MCF 10A (cell line): ENCODE measurements around the gene RAB39B. TPM values are rescaled to one million over a fixed set of nuclear protein-coding genes. Genes with fewer than 3 reads are reported as not detected.
A peak's percentile ranks its signal among the peaks of the same experiment; 100 is the strongest.

ENCODE experiments used
- Bru-seq: library from RNA; stranded (reverse); fragments of 400-500 nt; gene quantifications from one replicate; lab custom pipeline; 2021; lab: Mats Ljungman, UMichigan
- BruChase-seq, 2 experiments: library from RNA; stranded (reverse); fragments of 400-500 nt; gene quantifications; one replicate each; lab custom pipeline; 2021; lab: Mats Ljungman, UMichigan
- BruUV-seq: library from RNA; stranded (reverse); fragments of 400-500 nt; replicated peaks from 2 replicates; lab custom pipeline; 2021; lab: Mats Ljungman, UMichigan
- CTCF ChIA-PET: fragments of 300-600 bp; sonication (Branson Sonifier 250); formaldehyde crosslinking; extraction: SDS; loops from one replicate; lab custom pipeline; 2021; ENCODE audit warnings: antibody characterized with exemption, inconsistent platforms; lab: Yijun Ruan, JAX
- POLR2A ChIA-PET: fragments of 300-600, 350-650 bp; sonication (Branson Sonifier 250); formaldehyde crosslinking; extraction: SDS; loops from one replicate; lab custom pipeline; 2020; ENCODE audit warnings: antibody characterized with exemption, inconsistent platforms; lab: Yijun Ruan, JAX
- DNase-seq: peaks from one replicate; pipeline ENCODE4 v3.0.0-alpha.2; 2018; ENCODE audit not compliant: unreplicated experiment
- H3K27ac Mint-ChIP-seq: one replicate; pipeline ENCODE4 v1.8.0; 2022; ENCODE audit warnings: mild to moderate bottlenecking, low read depth, mixed read lengths; ENCODE audit not compliant: unreplicated experiment
- H3K27me3 Mint-ChIP-seq: one replicate; pipeline ENCODE4 v1.8.0; 2022; ENCODE audit warnings: mixed read lengths; ENCODE audit not compliant: insufficient read depth, unreplicated experiment
- H3K36me3 Mint-ChIP-seq: one replicate; pipeline ENCODE4 v1.8.0; 2022; ENCODE audit warnings: mild to moderate bottlenecking, moderate library complexity, mixed read lengths; ENCODE audit not compliant: insufficient read depth, unreplicated experiment
- H3K4me1 Mint-ChIP-seq: one replicate; pipeline ENCODE4 v1.8.0; 2022; ENCODE audit warnings: mixed read lengths; ENCODE audit not compliant: insufficient read depth, unreplicated experiment
- H3K4me3 Mint-ChIP-seq: one replicate; pipeline ENCODE4 v1.8.0; 2022; ENCODE audit warnings: mild to moderate bottlenecking, moderate library complexity, mixed read lengths; ENCODE audit not compliant: unreplicated experiment
- H3K9me3 Mint-ChIP-seq: one replicate; pipeline ENCODE4 v1.8.0; 2022; ENCODE audit warnings: mixed read lengths; ENCODE audit not compliant: unreplicated experiment
- CTCF ChIP-seq: fragments of 200-600 bp; IDR thresholded peaks from one replicate; pipeline ENCODE4 v1.8.0; 2022; ENCODE audit warnings: antibody characterized with exemption, mild to moderate bottlenecking; ENCODE audit not compliant: unreplicated experiment
- intact Hi-C: fragments of 100-400 bp; cut with micrococcal nuclease; formaldehyde crosslinking; loops from 2 replicates; pipeline ENCODE4 v1.14.1; 2022
- long read RNA-seq: library from polyadenylated mRNA; stranded (forward); transcript quantifications from one replicate; pipeline ENCODE4 v2.0.0, GENCODE V29; 2022
- total RNA-seq: library from RNA; stranded (reverse); gene quantifications from 2 replicates; pipeline ENCODE4 v1.2.3, GENCODE V29; 2022

RAB39B gene
- total RNA-seq (5.0 and 6.0 TPM in 2 replicates), Bru-seq, nascent RNA (percentile 60 among the genes with signal in this experiment), BruChase-seq, experiment 1, labeled RNA remaining after a 6-hour chase (percentile 83 among the genes with signal in this experiment), BruChase-seq, experiment 2, labeled RNA remaining after a 2-hour chase (percentile 75 among the genes with signal in this experiment)
- long read RNA-seq, transcript RAB39B-201 (2 exons, 3,505 nt) = major isoform, 10 of 11 reads
- long read RNA-seq, partial matches to known transcripts = 0 of 11 reads
- long read RNA-seq, other reads (novel, unspliced or antisense) = 1 of 11 reads

- TF ChIP-seq CTCF = no peak
- ChIA-PET POLR2A (no interaction called here), CTCF (no interaction called here)
- no peak within 1 kb of the TSS for H3K4me3 Mint-ChIP-seq
- H3K27me3 Mint-ChIP-seq = no peaks in the 10 kb centered on the region
- no peaks in the 10 kb centered on the region for H3K4me1 Mint-ChIP-seq
- peaks cover 7% of the 10 kb centered on the region for H3K36me3 Mint-ChIP-seq
- DNase-seq = peak; percentile 61
- no TSS peak for BruUV-seq
- intact Hi-C loops = loop anchor here (5.0 kb wide), 1 partner anchor 47 kb away; the partner anchor contains the start of gene VBP1
- H3K9me3 Mint-ChIP-seq = no peaks in the 10 kb centered on the region
- H3K27ac Mint-ChIP-seq = no peak within 1 kb of the TSS
Measured at GRCh38 chrX:155263854-155264628, at the start of gene RAB39B. RAB39B (minus strand) TSS chrX:155264491; CDS start chrX:155264288, 203 bp downstream.

GRCh38 chrX:155313766-155314165 lies 49.5 kb upstream of the RAB39B start:
- POLR2A ChIA-PET = no interaction called here
- no TSS peak for BruUV-seq
- Mint-ChIP-seq H3K27ac (no peak overlapping the region), H3K36me3 (peaks cover 5% of the 10 kb centered on the region), H3K4me3 (no peak overlapping the region), H3K9me3 (peaks cover 7% of the 10 kb centered on the region), H3K27me3 (no peaks in the 10 kb centered on the region), H3K4me1 (no peaks in the 10 kb centered on the region)
- peak; percentile 69 for DNase-seq
- CTCF ChIA-PET = no interaction called here
- no peak for TF ChIP-seq CTCF
- intact Hi-C loops = no loop called here

GRCh38 chrX:155293771-155294170 lies 29.5 kb upstream of the RAB39B start:
- Mint-ChIP-seq H3K4me1 (no peaks in the 10 kb centered on the region), H3K4me3 (no peak overlapping the region), H3K27me3 (no peaks in the 10 kb centered on the region), H3K9me3 (peaks cover 8% of the 10 kb centered on the region), H3K27ac (no peak overlapping the region), H3K36me3 (peaks cover 6% of the 10 kb centered on the region)
- no peak for TF ChIP-seq CTCF
- ChIA-PET POLR2A (no interaction called here), CTCF (no interaction called here)
- intact Hi-C loops = no loop called here
- BruUV-seq = no TSS peak
- DNase-seq = no peak

GRCh38 chrX:155279873-155280272 lies 15.6 kb upstream of the RAB39B start:
- Mint-ChIP-seq H3K4me3 (no peak overlapping the region), H3K27me3 (no peaks in the 10 kb centered on the region), H3K9me3 (peaks cover 24% of the 10 kb centered on the region), H3K36me3 (no peaks in the 10 kb centered on the region), H3K27ac (no peak overlapping the region), H3K4me1 (no peaks in the 10 kb centered on the region)
- DNase-seq = no peak
- TF ChIP-seq CTCF = no peak
- ChIA-PET POLR2A (no interaction called here), CTCF (interaction anchor here (1.2 kb wide), 1 partner anchor 186 kb away, joined by 3 read pairs; no protein-coding TSS in a partner anchor)
- intact Hi-C loops = no loop called here
- BruUV-seq = no TSS peak
